HG02885 (cell line): ENCODE measurements around the gene CFL1.

Source experiments
- ATAC-seq: cut with Tn5 transposase; IDR thresholded peaks from one replicate; pipeline ENCODE4 v1.9.1; 2021; ENCODE audit warnings: mild to moderate bottlenecking; ENCODE audit not compliant: unreplicated experiment, poor library complexity

The CFL1 gene

GRCh38 chr11:65870706-65871681 is 13.0 kb upstream of the CFL1 start:
- no peak for ATAC-seq

DNA sequence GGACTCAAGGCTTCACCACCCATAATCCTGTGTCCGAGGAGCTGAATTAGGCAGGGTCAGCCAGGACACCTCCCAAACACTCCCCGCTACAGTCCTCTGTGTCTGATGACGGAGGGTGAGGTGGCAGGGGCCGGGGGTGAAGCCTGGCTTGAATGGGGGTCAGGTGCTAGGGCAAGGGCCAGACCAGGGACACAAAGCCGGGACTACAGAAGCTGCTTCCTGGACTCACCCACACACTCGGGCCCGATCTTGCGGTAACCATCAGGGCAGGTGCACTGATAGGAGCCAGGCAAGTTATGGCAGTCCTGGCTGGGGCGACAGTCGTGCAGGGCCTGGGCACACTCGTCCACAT is 12.3 kb upstream of the CFL1 start:
- ATAC-seq, result no peak

DNA sequence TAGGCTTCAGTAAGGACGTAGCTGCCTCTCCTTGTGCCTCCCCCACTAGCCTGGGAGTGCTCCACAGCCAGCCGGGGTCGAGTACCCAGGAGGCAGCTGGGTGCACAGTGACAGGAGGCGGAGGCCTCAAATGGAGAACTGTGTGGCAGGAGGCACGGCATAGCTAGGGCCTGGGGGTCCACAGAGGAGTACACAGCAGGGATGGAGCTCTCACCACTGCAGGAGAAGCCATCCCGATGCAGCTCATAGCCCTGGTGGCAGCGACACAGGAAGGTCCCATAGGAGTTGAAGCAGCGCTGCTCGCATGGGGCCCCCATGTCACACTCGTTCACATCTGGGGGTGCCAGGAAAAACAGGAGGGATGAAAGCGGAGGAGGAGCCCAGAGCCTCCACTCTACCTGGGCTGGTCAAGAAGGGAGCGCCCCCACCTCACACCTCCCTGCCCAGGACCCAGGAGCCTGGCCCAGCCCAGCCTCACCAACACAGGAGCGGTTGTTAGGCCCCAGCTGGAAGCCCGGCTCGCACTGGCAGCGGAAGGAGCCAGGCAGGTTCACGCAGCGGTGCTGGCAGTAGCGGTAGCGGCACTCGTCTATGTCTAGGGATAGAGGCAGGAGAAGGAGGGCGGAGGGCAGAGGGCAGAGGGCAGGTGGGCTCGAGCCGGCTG is 11.8 kb upstream of the CFL1 start:
- ATAC-seq, result no peak

- ATAC-seq, result no peak
Observed at GRCh38 chr11:65868907-65869306, 10.9 kb upstream of the CFL1 start.

GRCh38 chr11:65868076-65868667 is 10.2 kb upstream of the CFL1 start:
- no peak for ATAC-seq

- ATAC-seq, result no peak
Observed at GRCh38 chr11:65867284-65868071, 9.5 kb upstream of the CFL1 start.

GRCh38 chr11:65866509-65867283 is 8.7 kb upstream of the CFL1 start:
- no peak for ATAC-seq

- ATAC-seq, result no peak
Observed at GRCh38 chr11:65865550-65866172, 7.7 kb upstream of the CFL1 start.

DNA sequence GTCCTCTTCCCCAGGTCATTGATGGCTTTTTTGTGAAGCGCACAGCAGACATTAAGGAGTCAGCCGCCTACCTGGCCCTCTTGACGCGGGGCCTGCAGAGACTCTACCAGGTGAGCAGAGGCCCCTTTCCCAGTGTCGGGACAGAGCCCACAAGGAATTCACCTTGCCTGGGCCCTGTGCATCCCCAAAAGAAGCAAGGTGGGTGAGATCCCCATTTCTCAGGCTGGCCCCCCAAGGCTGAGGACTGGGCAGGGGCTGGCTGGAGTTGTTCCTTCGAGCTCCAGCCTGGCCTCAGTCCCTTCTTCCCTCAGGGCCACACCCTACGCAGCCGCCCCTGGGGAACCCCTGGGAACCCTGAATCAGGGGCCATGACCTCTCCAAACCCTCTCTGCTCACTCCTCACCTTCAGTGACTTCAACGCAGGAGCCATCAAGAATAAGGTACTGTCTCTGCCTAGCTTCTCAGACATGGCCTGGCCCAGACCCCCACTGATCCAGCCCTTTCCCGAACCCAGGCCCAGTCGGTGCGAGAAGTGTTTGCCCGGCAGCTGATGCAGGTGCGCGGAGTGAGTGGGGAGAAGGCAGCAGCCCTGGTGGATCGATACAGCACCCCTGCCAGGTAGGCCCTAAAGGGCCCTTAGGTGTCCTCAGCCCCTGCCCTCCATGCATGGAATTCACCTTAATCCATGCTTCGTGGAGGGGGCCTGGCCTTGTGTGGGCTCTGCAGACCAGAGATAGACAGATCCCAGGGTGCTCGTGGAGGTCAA is 6.9 kb upstream of the CFL1 start:
- ATAC-seq, result no peak

DNA sequence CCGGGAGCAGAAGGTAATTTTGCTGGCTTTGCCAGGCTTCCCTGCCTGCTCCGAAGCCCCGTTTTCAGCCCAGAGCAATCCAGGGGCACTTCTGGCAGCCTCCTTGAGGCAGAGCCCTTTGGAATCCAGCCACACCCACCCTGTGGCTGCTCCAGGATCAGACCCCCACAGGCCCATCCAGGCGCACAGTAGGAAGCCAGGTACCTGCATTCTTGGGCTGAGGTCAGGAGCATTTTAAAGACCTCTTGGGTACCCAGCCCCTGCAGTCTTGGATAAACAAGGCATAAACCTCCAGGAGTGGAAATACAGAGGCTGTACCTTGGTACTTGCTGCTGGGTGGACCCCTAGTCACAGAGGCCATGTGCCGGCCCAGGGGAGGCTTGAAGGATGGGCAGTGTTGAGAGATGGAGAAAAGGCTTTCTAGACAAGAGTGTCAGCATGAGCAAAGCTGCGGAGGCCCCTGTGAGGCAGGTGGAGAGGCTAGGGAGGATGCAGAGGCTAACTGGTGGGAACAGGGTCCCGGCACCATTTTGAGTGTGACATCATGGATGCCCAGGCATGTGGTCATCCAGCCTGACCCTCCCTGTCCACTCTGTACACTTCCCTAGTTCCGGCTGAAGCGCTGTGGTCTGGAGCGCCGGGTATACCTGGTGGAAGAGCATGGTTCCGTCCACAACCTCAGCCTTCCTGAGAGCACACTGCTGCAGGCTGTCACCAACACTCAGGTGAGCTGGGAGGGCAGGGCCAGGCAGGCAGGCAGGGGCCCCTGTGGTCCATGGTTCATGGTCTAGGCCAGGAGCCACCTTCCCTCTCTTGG is 6.1 kb upstream of the CFL1 start:
- no peak for ATAC-seq

DNA sequence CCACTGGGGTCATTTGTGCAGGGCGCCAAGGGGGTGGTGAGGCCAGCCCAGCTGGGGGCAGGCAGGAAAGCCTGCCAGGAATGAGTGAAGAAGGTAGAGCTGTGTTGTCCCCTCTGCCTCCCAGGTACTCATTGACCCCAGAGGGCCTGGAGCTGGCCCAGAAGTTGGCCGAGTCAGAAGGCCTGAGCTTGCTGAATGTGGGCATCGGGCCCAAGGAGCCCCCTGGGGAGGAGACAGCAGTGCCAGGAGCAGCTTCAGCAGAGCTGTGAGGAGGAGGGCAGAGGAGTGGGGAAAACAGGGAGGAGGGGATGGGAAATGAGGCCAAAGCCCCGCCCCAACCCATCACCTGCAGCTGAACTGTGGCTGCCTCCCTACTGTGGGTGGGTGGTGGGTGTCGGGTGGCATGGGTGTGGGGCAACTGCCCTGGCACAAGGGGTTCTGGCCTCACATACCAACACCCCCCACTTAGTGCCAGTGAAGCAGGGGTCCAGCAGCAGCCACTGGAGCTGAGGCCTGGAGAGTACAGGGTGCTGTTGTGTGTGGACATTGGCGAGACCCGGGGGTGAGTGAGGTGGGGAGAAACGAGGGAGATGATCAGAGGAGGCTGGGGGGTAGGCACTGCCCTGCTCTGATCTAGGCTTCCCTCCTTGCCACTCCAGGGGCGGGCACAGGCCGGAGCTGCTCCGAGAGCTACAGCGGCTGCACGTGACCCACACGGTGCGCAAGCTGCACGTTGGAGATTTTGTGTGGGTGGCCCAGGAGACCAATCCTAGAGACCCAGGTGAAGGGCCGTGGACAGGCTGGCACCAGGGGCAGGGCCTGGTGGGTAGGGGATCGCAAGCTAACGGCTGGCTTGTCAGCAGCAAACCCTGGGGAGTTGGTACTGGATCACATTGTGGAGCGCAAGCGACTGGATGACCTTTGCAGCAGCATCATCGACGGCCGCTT is 5.2 kb upstream of the CFL1 start:
- ATAC-seq, result no peak

DNA sequence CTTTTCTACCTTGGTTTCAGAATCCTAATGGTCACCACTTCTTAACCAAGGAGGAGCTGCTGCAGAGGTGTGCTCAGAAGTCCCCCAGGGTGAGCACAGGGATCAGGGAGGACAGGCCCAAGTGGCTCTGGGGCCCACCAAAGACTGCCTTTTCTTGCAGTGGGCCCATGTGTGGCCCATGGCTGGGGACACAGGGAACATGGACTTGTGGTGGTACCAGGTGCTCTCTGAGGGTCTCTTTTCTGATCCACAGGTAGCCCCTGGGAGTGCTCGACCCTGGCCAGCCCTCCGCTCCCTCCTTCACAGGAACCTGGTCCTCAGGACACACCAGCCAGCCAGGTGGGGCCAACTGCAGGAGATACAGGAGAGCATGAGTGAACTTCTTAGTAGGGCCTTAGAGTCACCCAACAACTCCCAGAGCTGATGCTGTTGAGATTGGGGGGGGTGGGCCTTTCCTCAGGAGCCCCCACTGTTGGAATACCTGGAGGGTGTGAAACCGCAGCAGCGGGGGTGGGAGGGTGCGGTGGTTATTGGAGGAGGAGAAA is 4.3 kb upstream of the CFL1 start:
- ATAC-seq, result no peak

DNA sequence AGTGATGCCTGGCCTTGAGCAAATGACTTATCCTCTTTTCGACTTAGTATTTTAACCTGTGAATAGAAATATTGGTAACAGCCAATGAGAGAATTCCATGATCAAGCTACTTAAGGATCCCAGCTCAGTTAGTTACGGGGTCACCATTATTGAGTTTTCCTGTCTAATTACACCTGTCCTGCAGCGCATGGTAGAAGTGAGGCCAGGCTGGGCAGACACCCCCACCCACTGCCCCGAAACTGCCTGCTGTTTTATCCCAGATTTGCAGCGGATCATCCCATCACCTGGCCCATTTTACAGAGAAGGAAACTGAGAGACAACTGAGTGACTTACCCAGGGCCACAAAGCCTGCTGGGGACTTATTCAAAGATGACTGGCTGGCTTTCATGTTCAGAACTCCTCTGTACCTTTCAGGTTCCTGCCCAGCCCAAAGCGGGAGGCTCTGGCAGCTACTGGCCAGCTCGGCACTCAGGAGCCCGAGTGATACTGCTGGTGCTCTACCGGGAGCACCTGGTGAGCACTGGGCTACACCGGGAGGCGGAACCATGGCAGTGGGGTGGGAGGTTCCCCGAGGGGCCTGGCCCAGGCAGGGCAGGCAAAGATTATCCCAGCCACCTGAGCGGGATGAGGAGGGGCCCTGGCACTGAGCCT is 3.7 kb upstream of the CFL1 start:
- ATAC-seq, result no peak

- ATAC-seq, result no peak
Observed at GRCh38 chr11:65861165-65861505, 3.2 kb upstream of the CFL1 start.

GRCh38 chr11:65860278-65861164 is 2.5 kb upstream of the CFL1 start, which contains the start of gene MUS81:
Gene MUS81, plus strand, starts transcription at chr11:65860433. Its CDS starts 321 bp downstream, at chr11:65860754.
- ATAC-seq, result peak; percentile 29
